A549 (cell line): ENCODE measurements around the gene UGT1A7.

Experiments used
- CBX2 ChIP-seq: fragments of 200-600 bp; sonication (generic); IDR thresholded peaks from 2 replicates; pipeline ENCODE4 v1.6.1; 2016; ENCODE audit warnings: low read depth, mild to moderate bottlenecking, borderline replicate concordance
- CHD2 ChIP-seq: fragments of 150-350 bp; IDR thresholded peaks from 2 replicates; pipeline ENCODE4 v1.6.1; 2014; ENCODE audit warnings: low read length; ENCODE audit not compliant: partially characterized antibody
- PHF8 ChIP-seq: fragments of 200-600 bp; sonication (generic); IDR thresholded peaks from 2 replicates; pipeline ENCODE4 v1.6.1; 2016; ENCODE audit warnings: low read depth, mild to moderate bottlenecking, antibody characterized with exemption, moderate library complexity, borderline replicate concordance

- TF ChIP-seq PHF8 = no peak
- no peak for TF ChIP-seq CBX2
- no peak for TF ChIP-seq CHD2
Observed at GRCh38 chr2:233800208-233800607, 118.5 kb downstream of the UGT1A7 start.
